Measurements from ENCODE around the gene CES5A.

DNA sequence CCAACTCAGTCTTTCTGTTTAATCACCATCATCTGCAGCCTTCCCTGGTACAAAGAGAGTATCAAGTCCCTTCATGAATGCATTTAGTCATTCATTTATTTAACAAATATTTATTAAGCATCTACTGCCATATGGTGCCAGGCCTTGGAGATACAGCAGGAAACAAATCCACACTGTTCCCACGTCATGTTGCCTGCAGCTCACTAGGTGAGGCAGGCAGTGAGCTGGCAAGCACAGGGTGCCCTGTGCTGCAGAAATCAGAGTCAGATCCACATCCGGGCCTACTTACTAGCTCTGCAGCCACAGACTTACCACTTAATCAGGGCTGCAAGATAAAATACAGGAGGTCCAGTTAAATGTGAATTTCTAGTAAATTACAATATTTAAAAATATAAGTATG is 38.5 kb upstream of the CES5A start:
- TF ChIP-seq, protein P1, sequence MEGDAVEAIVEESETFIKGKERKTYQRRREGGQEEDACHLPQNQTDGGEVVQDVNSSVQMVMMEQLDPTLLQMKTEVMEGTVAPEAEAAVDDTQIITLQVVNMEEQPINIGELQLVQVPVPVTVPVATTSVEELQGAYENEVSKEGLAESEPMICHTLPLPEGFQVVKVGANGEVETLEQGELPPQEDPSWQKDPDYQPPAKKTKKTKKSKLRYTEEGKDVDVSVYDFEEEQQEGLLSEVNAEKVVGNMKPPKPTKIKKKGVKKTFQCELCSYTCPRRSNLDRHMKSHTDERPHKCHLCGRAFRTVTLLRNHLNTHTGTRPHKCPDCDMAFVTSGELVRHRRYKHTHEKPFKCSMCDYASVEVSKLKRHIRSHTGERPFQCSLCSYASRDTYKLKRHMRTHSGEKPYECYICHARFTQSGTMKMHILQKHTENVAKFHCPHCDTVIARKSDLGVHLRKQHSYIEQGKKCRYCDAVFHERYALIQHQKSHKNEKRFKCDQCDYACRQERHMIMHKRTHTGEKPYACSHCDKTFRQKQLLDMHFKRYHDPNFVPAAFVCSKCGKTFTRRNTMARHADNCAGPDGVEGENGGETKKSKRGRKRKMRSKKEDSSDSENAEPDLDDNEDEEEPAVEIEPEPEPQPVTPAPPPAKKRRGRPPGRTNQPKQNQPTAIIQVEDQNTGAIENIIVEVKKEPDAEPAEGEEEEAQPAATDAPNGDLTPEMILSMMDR (IDR thresholded peaks at IDR 0.05), result no peak
- no peak for TF ChIP-seq POLR2A (IDR thresholded peaks at IDR 0.05)
- no peak for TF ChIP-seq EP300 (IDR thresholded peaks at IDR 0.05)
